GM18511 (cell line): ENCODE measurements around the gene APC.
A peak's percentile ranks its signal among the peaks of the same experiment; 100 is the strongest.
"Not testable (repeated sequence)": the region's sequence is repeated elsewhere in the genome, so short reads cannot be mapped to it uniquely, and the experiment has no call there.

Experiments
- ATAC-seq: cut with Tn5 transposase; IDR thresholded peaks from one replicate; pipeline ENCODE4 v1.9.1; 2021; ENCODE audit warnings: mild to moderate bottlenecking, moderate library complexity; ENCODE audit not compliant: unreplicated experiment

Gene APC

DNA sequence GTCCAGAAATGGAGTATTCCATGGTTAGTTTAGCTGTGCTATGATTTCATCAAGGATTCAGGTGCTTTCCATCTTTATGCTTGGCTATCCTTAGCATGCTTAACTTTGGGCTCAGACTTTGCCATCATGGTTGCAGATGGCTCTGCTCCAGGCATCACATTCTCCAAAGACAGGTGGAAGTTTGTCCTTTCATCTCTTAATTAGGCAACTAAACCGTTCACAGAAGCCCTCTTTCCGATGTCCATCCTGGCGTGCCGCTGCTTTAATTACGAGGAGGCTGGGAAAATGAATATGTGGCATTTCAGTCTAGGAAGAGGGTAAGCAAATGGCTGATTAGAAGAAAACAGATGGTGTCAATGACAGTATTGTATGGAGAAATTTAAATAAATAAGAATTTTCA lies 24.5 kb upstream of the APC start:
- ATAC-seq: no peak

DNA sequence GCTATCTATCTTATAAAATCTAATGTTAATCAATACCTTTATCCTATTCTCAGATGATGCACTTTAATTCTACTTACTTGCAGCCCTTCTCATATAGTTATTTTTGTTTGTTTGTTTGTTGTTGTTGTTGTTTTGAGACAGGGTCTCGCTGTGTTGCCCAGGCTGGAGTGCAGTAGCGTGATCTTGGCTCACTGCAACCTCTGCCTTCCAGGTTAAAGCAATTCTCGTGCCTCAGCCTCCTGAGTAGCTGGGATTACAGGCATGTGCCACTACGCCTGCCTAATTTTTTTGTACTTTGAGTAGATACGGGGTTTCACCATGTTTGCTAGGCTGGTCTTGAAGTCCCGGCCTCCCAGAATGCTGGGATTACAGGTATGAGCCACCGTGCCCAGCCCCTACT lies 20.8 kb upstream of the APC start:
- not testable (repeated sequence) for ATAC-seq

DNA sequence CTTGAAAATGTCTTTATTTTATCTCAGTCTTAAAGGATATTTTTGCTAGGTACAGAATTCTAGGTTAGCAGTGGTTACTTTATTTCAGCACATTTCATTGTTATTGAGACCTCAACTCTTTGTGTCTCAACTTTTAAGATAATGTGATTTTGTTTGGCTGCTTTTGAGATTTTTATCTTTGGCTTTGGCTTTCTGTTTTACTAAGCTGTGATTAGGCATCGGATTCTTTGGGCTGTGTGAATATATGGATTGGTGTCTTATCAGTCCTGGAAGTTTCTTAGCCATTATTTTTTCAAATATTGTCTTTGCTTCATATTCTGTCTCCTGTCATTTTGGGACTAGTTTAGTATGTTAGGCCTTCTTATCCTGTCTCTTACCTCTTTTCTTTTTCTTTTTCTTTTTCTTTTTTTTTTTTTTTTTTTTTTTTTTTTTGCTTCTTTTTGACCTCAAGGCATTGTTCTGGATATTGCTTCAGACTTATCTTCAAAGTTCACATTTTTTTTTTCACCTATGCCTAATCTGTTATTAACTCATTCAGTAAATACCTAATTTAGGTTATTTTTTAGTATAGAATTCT lies 20.1 kb upstream of the APC start:
- no peak for ATAC-seq

DNA sequence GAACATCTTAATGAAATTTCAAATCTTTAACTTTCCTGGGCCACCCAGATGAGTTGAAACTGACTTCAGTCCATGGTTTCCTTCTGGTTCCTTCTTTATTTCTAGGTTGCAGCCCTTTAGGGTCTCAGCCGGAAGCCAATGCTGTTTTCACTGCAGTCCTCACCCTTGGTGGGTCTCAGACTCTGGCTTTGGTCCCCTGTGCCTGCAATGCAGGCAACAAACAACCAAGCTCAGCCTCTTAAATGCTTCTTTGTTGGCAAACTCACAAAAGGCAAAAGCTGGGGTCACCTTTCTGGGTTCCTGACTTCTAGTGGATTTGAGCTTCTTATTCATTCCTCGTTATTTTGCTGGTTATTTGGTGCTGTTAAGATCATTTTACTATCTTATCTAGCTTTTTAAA lies 19.3 kb upstream of the APC start:
- ATAC-seq: no peak

DNA sequence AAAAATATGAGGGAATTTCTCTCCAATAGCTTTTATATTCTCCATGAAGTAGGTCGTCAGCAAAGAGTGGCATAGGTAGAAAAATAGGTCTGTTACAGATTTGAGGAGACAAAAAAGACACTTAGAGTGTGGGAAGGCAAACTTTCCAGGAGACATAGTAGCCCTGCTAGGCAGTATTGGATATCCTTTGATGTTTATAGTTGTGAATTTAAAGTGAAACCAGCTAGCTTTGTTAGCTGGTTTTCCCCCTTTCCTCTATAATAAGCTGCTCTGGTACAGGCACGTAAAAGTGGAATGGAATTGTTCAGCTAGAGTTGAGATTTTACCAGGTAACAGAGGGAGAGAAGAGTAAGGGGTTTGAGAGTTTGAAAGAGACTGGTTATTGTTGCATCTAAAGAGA lies 17.1 kb upstream of the APC start:
- ATAC-seq: no peak

DNA sequence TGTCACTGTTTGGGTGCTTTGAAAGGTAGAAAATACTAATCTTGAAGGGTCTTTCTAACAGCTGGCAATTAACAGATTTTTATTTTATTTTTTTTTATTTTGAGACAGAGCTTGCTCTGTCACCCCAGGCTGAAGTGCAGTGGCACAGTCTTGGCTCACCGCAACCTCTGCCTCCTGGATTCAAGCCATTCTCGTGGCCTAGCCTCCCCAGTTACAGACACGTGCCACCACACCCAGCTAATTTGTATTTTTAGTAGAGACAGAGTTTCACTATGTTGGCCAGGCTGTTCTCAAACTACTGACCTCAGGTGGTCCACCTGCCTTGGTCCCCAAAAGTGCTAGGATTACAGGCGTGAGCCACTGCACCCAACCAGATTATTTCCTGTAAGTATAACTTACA lies 12.8 kb upstream of the APC start:
- ATAC-seq: no peak

DNA sequence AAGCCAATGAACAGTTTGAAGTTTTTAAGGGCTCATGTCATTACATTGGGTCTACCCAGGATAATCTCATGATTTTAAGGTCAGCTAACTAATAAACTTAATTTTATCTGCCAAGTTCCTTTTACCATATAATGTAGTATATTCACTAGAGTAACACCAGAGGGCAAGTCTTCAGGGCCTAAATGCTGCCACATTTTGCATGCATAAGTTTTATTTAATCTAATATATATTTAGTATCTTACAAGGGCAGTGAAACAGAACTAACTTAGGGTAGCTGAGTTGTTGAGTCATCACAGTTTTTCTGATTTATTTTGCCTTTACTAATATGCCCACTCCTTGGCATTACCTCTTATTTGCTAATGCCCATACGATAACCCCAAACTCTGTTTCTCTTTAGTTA lies 8.1 kb upstream of the APC start:
- ATAC-seq: no peak

DNA sequence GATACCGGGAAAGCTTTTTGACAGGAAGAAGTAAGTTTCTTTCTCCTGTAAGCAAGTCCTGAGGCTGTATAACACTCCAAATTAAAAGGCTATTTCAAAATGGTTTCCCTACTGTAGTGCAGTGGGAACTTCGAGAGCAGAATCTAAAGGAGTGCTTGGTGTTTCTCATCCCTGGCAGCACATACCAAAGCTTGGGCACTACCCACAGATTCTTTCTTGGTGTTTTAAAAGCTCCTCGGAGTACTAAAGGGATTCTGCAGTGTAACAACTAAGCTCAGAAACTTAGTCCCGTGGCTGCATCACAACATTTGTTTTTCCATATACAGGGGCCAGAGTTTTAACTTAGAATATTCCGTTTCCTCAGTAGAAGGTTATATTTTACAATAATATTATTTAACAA lies 5.6 kb upstream of the APC start:
- ATAC-seq: no peak

DNA sequence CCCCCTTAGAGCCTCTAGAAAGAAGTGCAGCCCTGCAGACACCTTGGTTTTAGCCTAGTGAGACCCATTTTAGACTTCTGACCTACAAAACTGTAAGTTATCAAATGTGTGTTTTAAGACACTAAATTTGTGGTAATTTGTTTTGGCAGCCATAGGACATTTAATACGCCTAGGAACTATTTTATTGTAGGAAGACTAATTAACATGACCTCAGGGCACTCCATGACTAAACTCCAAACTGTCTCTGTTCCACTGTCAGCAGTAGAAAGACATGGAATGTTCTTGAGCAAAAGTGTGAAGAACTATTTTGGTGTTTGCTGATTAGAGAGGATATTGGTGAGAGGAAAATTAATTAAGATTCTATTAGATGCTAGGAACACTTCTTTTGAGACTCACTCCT lies 4.1 kb upstream of the APC start:
- ATAC-seq: no peak

DNA sequence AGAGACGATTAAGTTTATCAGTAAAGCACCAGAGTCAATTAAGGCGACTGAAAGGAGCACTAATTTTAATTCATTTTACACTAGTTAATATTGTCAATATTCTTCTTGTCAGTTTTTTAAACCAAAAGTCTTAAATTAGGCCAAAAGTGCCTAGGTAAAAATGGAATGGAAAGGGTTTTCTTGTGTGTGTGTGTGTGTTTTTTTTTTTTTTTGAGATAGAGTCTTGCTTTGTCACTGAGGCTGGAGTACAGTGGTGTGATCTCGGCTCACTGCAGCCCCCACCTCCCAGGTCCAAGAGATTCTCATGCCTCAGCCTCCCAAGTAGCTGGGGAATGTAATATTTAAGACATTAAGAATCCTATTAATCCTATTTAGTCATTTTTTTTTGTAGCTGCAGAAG lies 3.1 kb upstream of the APC start:
- no peak for ATAC-seq

DNA sequence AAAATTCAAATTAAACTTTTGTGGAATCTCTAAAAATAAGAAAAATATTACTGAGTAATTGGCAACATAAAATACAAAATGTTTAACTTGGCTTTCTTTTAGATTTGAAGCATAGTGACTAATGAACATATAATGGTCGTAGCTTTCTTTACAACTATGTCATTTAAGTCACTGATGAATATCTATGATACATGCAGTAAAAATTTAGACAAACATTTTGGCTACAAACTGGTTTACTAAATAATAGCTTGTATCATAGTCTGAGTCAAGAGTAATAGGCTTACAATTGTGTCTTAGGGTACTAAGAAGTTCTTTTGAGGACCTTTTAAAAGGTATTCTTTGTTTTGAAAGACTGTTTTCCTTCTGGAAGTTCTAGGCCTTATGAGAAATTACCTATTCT lies 2.0 kb upstream of the APC start:
- no peak for ATAC-seq

DNA sequence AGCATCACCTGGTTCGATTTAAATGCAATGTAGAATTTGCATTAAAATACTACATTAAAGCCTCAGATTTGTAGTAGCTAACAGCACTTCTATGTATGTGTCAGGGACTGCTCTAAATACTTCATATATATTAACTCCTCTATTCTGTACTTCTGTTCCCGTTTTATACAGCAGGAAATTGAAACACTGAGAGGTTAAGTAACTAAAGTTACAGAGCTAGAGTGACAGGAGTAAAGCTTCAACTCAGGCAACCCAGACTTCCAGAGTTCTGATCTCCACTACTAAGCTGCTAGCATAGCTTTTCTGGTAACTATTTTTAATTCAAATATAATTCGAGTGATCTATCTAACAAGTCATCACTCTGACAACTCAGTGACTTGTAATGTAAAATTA lies 619 bp upstream of the APC start:
- ATAC-seq: peak; percentile 3

DNA sequence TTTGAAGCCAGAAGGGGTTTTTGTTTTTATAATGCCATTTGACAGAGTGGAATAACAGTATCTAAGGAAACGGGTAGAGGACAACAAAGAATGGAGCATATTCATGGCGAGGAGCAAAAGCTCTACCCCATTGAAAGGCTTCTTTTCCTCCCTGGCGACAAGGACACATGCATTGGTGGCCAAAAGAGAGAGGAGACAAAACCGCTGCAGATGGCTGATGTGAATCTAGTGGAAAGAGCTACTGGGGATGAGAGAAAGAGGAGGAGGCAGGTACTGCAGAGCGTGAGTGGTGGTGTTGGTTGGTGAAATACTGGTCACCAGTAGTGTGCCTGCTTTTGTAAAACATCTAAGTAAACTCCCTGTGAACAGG lies 491 bp downstream of the APC start:
- peak; percentile 28 for ATAC-seq

DNA sequence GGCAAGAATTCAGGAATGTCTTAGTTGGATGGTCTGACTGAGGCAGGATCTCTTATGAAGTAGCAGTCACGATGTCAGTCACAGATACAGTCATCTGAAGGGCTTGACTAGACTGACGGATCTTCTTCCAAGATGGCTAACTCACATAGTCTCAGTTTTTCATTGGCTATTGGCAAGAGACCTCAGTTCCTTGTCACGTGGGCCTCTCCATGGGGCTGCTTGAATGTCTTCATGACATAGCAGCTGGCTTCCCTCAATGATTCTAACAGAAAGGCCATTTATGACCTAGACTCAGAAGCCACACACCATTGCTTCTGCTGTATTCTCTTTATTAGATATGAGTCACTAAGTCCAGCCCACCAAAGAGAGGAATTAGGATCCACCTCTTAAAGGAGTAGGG lies 4.7 kb downstream of the APC start:
- ATAC-seq: no peak

DNA sequence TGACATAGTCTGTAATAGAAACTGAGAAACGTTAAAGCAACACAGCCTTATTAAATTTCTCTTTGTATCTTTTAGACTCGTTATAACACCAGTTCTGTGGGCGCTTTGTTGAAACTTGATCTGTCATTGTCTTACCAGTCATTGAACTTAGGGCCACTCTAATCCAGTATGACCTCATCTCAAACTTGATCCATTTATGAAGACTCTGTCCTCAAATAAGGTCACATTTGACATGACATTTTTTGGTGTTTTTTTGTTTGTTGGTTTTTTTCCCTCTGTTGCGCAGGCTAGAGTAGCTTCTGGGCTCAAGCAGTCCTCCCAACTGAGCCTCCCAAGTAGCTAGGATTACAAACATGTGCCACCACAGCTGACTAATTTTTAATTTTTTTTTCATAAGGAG lies 5.9 kb downstream of the APC start:
- ATAC-seq: no peak

DNA sequence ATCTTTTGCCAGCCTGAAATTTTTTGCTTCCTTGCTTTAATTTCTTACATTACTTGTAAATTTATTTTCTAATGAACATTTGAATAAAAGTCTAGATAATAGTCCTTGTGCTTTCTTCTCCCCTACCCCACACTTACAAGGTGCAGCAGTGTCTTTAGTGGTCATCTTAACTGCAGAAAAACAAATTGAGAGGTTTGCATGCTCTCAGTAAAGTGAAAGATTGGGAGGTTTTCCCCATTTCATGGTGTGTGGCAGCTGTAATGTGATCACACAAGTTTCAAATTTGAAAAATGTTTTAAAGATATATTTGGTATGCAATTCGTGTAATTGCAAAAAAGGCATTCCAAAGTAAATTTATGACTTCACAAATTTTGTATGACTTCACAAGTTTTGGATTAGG lies 14.7 kb downstream of the APC start:
- no peak for ATAC-seq

DNA sequence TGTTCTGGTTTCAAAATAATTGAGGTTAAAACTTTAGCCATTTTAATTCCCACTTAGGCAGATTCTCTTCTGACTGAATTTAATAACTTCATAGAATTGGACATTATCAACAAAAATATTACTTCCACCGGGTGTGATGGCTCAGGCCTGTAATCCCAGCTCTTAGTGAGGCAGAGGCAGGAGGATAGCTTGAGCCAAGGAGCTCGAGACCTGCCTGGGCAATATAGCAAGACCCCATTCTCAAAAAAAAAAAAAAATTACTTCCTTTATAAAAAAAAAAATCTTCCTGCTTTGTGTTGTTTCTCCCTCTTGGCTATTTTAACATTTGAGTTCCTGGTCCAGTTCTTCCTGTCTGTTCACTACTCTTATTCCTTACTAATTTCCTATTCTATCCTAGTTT lies 18.0 kb downstream of the APC start:
- no peak for ATAC-seq

DNA sequence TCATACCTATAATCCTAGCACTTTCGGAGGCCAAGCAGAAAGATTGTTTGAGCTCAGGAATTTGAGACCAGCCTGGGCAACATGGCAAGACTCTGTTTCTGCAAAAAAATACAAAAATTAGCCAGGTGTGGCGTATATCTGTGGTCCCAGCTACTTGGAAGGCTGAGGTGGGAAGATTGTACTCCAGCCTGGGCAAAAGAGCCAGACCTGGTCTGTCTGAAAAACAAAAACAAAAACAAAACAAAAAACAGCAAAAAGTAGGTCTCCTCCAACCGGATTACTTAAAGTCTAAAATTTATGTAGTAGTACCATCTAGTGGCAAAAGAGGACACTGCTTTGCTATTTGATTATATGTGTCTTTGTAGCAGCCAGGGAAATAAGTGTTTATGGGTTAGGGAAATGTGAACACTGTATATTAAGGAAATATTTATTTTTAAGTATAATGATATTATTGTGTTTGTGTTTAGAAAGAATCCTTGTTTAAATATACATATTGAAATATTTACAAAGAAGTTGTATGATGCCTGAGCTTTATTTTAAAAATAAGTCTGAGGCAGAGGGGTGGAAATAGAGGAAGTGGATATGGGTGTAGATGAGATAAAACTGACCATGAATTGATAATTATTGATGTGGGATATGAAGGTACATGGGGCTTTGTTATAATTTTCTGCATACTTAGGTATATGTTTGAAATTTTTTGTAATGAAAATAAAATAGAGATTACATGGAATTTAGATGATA lies 20.0 kb downstream of the APC start:
- ATAC-seq: peak; percentile 89

DNA sequence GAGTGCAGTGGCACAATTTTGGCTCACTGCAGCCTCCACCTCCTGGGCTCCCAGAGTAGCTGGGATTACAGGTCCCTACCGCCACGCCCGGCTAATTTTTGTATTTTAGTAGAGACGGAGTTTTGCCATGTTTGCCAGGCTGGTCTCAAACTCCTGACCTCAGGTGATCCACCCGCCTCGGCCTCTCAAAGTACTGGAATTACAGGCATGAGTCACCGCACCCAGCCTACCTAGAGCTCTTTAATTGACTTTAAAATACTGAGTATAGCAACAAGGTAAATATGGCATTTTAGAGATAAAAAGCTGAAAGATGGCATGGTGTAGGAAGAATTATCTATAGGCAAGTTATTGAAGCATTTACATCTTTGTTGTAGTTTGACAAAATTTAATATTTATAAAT lies 21.0 kb downstream of the APC start:
- no peak for ATAC-seq

DNA sequence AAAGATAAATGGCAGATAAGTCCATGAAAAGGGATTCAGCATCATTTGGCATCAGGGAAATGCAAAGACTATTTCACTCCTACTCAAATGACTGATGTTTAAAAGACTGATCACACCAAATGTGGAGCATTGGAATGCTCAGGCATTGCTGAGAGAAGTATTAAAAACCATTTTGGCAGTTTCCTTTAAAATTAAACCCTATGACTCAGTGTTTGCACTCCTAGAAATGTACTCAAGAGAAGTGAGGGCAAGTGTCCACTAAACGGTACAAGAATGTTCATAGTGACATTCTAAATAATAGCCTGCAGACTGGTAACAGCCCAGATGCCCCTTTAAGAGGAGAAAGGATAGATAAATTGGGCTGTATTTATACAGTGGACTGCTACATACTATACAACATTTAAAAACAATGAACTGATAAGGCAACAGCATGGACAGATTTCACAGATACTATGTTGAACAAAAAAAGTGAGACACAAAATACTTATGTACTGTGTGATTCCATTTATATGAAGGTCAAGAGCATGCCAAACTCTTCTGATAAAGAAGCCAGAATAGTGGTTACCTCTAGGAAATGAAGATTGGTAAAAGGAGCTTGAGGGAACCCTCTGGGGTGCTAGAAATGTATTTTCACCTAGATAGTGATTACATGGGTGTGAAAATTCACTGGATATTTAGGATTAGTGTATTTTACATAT lies 24.6 kb downstream of the APC start:
- ATAC-seq: no peak

DNA sequence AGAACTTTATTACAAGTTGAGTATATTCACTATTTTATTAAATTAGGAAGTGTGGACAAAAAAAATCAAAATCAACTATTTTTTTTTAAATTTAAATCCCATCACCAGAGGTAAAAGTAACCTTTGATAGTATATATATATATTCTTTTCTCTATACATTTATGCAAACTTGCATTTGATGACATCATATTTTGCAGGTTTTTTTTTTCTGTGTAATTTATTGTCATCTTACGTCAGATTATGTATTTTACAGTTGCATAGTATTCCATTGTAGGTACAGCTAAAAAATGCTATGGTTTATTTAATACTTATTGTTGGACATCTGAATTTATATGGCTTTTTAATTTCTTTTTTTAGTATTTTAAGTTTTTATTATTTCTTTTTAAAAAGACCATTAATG lies 25.5 kb downstream of the APC start:
- no peak for ATAC-seq

DNA sequence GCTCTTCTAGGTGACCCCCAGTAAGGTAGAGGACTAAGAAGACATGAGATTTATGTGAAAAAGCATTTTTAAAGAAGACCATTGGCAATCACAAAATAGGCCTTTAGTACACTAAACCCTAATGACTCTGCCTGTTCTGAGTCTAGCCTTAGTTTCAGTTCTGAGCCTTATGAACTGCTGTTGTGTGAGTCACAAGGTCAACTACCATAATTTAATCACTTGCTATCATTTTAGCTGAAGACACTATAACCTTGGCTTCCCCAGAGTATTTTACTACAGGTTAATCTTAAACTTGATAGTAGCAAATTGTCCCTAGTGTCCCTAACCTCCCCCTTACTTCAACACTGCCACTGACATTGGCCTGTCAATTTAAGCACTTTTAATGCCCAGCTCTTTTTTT lies 34.4 kb downstream of the APC start:
- ATAC-seq: no peak
